ENCODE data around the gene PRPF19. TPM values are rescaled to one million over a fixed set of nuclear protein-coding genes. Genes with fewer than 3 reads are reported as not detected.

PRPF19 gene
- polyA plus RNA-seq, 1 donor from 2014 or later: 71.3 TPM

GRCh38 chr11:60854140-60854846 lies 52.1 kb downstream of the PRPF19 start:
- Histone ChIP-seq H3K27ac (ENCODE audit: low read length) (no peak overlapping the region), H3K79me2 (replicated peaks; ENCODE audit: insufficient read depth, low read length) (no peaks in the 10 kb centered on the region), H3K4me3 (ENCODE audit: low read length) (no peak overlapping the region), H3K36me3 (ENCODE audit: insufficient read depth, low read length) (no peaks in the 10 kb centered on the region), H2AFZ (ENCODE audit: low read depth, low read length) (no peak overlapping the region), H3K9me3 (ENCODE audit: low read length) (no peaks in the 10 kb centered on the region), H3K9me2 (ENCODE audit: insufficient read depth, low read length) (no peaks in the 10 kb centered on the region), H3K9ac (ENCODE audit: low read length) (no peak overlapping the region), H4K20me1 (ENCODE audit: insufficient read depth) (no peaks in the 10 kb centered on the region), H3F3A (ENCODE audit: insufficient read depth, low read length, poor library complexity, severe bottlenecking) (no peaks in the 10 kb centered on the region), H3K27me3 (ENCODE audit: insufficient read depth, low read depth, low read length) (no peaks in the 10 kb centered on the region), H3K4me2 (ENCODE audit: low read length) (no peak overlapping the region)
- TF ChIP-seq REST (IDR thresholded peaks at IDR 0.05; ENCODE audit: borderline replicate concordance) (no peak), CTCF (IDR thresholded peaks at IDR 0.05; ENCODE audit: poor library complexity, severe bottlenecking) (no peak), EZH2 (IDR thresholded peaks at IDR 0.05; ENCODE audit: borderline replicate concordance, insufficient read depth, low read length, poor library complexity, severe bottlenecking) (no peak), TAF1 (IDR thresholded peaks at IDR 0.05; ENCODE audit: low read depth) (no peak)

GRCh38 chr11:60852982-60853950 lies 53.1 kb downstream of the PRPF19 start:
- Histone ChIP-seq H3K79me2 (replicated peaks; ENCODE audit: insufficient read depth, low read length) (no peaks in the 10 kb centered on the region), H3K27ac (ENCODE audit: low read length) (no peak overlapping the region), H3K4me2 (ENCODE audit: low read length) (no peak overlapping the region), H3K9me3 (ENCODE audit: low read length) (no peaks in the 10 kb centered on the region), H3K9ac (ENCODE audit: low read length) (no peak overlapping the region), H4K20me1 (ENCODE audit: insufficient read depth) (no peaks in the 10 kb centered on the region), H3F3A (ENCODE audit: insufficient read depth, low read length, poor library complexity, severe bottlenecking) (no peaks in the 10 kb centered on the region), H3K27me3 (ENCODE audit: insufficient read depth, low read depth, low read length) (no peaks in the 10 kb centered on the region), H3K36me3 (ENCODE audit: insufficient read depth, low read length) (no peaks in the 10 kb centered on the region), H3K4me3 (ENCODE audit: low read length) (no peak overlapping the region), H2AFZ (ENCODE audit: low read depth, low read length) (no peak overlapping the region), H3K9me2 (ENCODE audit: insufficient read depth, low read length) (no peaks in the 10 kb centered on the region)
- TF ChIP-seq CTCF (IDR thresholded peaks at IDR 0.05; ENCODE audit: poor library complexity, severe bottlenecking) (no peak), SMC3 (conservative IDR thresholded peaks at IDR 0.05; ENCODE audit: poor library complexity) (no peak), MXI1 (conservative IDR thresholded peaks at IDR 0.05; ENCODE audit: poor library complexity, severe bottlenecking) (no peak), TAF1 (IDR thresholded peaks at IDR 0.05; ENCODE audit: low read depth) (no peak), REST (IDR thresholded peaks at IDR 0.05; ENCODE audit: borderline replicate concordance) (no peak), POLR2AphosphoS5 (IDR thresholded peaks at IDR 0.05) (no peak), EZH2 (IDR thresholded peaks at IDR 0.05; ENCODE audit: borderline replicate concordance, insufficient read depth, low read length, poor library complexity, severe bottlenecking) (no peak), EP300 (conservative IDR thresholded peaks at IDR 0.05; ENCODE audit: poor library complexity, severe bottlenecking) (no peak), RAD21 (conservative IDR thresholded peaks at IDR 0.05) (no peak)

Measured in neural cell (in vitro differentiated cells).